Testis (tissue), 3 donors: ENCODE data around the gene CCDC81. TPM values are rescaled to one million over a fixed set of nuclear protein-coding genes. Genes with fewer than 3 reads are reported as not detected.

Source experiments
- DNase-seq: peaks from one replicate; pipeline ENCODE4 v3.0.0-alpha.2; 2019
- H3K27ac ChIP-seq, 2 donors: fragments of 200-600 bp; sonication (generic); one replicate each; pipeline ENCODE4 v1.5.1; 2019
- H3K27me3 ChIP-seq: fragments of 200-600 bp; sonication (generic); one replicate; pipeline ENCODE4 v1.5.1; 2019
- H3K36me3 ChIP-seq: fragments of 200-600 bp; sonication (generic); one replicate; pipeline ENCODE4 v1.5.1; 2017; ENCODE audit warnings: low read depth; ENCODE audit errors: missing control alignments
- H3K4me1 ChIP-seq: fragments of 200-600 bp; sonication (generic); one replicate; pipeline ENCODE4 v1.5.1; 2019
- H3K4me3 ChIP-seq, 2 donors: fragments of 200-600 bp; sonication (generic); one replicate each; pipeline ENCODE4 v1.5.1; 2017 to 2019
- H3K9me3 ChIP-seq: fragments of 200-600 bp; sonication (generic); one replicate; pipeline ENCODE4 v1.5.1; 2017
- CTCF ChIP-seq, 3 experiments: fragments of 450-650 bp in 2 of 3; fragments of 200-600 bp in 1 of 3; sonication (generic) in 1 of 3; IDR thresholded peaks; one replicate each; pipeline ENCODE4 v1.5.1; 2016 to 2019; ENCODE audit warnings: antibody characterized with exemption in 3 of 3, mild to moderate bottlenecking in 2 of 3, moderate library complexity in 1 of 3
- POLR2A ChIP-seq: fragments of 450-650 bp; IDR thresholded peaks from one replicate; pipeline ENCODE4 v1.6.1; 2017; ENCODE audit warnings: antibody characterized with exemption, mild to moderate bottlenecking, moderate library complexity
- WGBS, 2 donors: methylation state at CpG; one replicate each; pipeline ENCODE4 v1.1.5; 2018; 5-methylcytosine and 5-hydroxymethylcytosine counted together
- intact Hi-C: fragments of 100-400 bp; cut with DNase I; formaldehyde crosslinking; loops from one replicate; pipeline ENCODE4 v1.15.1; 2023; ENCODE audit warnings: low total_unique reads
- polyA plus RNA-seq: library from polyadenylated mRNA; stranded (reverse); fragments of 350-450 nt; fragmentation: Illumina TruSeq; extraction: RNeasy Lipid Tissue Mini Kit (QIAGEN cat#74804); gene quantifications from one replicate; pipeline ENCODE4 v1.2.3, GENCODE V29; 2014; ENCODE audit warnings: low read depth, low replicate concordance; ENCODE audit not compliant: insufficient read depth
- total RNA-seq, 2 donors: library from RNA; depleted of rRNA; stranded (reverse); fragments of >200 nt; gene quantifications; one replicate each; pipeline ENCODE4 v1.2.3, GENCODE V29; 2016

CCDC81 gene
- total and polyA plus RNA-seq, 3 donors from 2014 or later, result 3.8 to 16.0 (median 5.3) TPM

GRCh38 chr11:86365546-86365945, 9.1 kb upstream of the CCDC81 start:
- Histone ChIP-seq H3K9me3 (no peaks in the 10 kb centered on the region), H3K27ac (no peak overlapping the region), H3K27me3 (no peaks in the 10 kb centered on the region), H3K4me1 (no peaks in the 10 kb centered on the region), H3K4me3 (no peak overlapping the region), H3K36me3 (no peaks in the 10 kb centered on the region)
- TF ChIP-seq CTCF (IDR thresholded peaks at IDR 0.05), result no peak
- TF ChIP-seq POLR2A, result no peak
- 95 to 100% methylated on average over 2 of the region's 2 CpGs for WGBS, 2 donors
- DNase-seq, result no peak
- intact Hi-C loops, result no loop called here

- no peak for DNase-seq
- Histone ChIP-seq H3K4me1 (no peaks in the 10 kb centered on the region), H3K4me3 (no peak overlapping the region), H3K27me3 (no peaks in the 10 kb centered on the region), H3K9me3 (no peaks in the 10 kb centered on the region), H3K27ac (no peak overlapping the region), H3K36me3 (no peaks in the 10 kb centered on the region)
- intact Hi-C loops, result no loop called here
- WGBS, 2 donors, result 96 to 99% methylated on average over 7 of the region's 7 CpGs
- no peak for TF ChIP-seq CTCF (IDR thresholded peaks at IDR 0.05)
- TF ChIP-seq POLR2A, result no peak
Measured at GRCh38 chr11:86369668-86370067, 5.0 kb upstream of the CCDC81 start.

GRCh38 chr11:86370171-86370570, 4.5 kb upstream of the CCDC81 start:
- no peaks in the 10 kb centered on the region for H3K9me3 ChIP-seq
- no peaks in the 10 kb centered on the region for H3K27me3 ChIP-seq
- no peak for TF ChIP-seq CTCF (IDR thresholded peaks at IDR 0.05)
- WGBS, 2 donors, result 88 to 91% methylated on average over 4 of the region's 4 CpGs
- no peak overlapping the region for H3K27ac ChIP-seq
- no peaks in the 10 kb centered on the region for H3K36me3 ChIP-seq
- DNase-seq, result no peak
- no peaks in the 10 kb centered on the region for H3K4me1 ChIP-seq
- intact Hi-C loops, result no loop called here
- no peak overlapping the region for H3K4me3 ChIP-seq

- Histone ChIP-seq H3K36me3 (no peaks in the 10 kb centered on the region), H3K27ac (peak overlapping the region; percentile 9 to 21), H3K4me3 (no peak overlapping the region), H3K27me3 (no peaks in the 10 kb centered on the region), H3K9me3 (no peaks in the 10 kb centered on the region), H3K4me1 (no peaks in the 10 kb centered on the region)
- TF ChIP-seq POLR2A (no peak), CTCF (IDR thresholded peaks at IDR 0.05) (no peak)
- 67 to 81% methylated on average over 6 of the region's 6 CpGs for WGBS, 2 donors
- no peak for DNase-seq
- intact Hi-C loops, result no loop called here
Measured at GRCh38 chr11:86370922-86371594, 3.6 kb upstream of the CCDC81 start.

- WGBS, 2 donors, result 97 to 100% methylated on average over 1 of the region's 1 CpG
- H3K9me3 ChIP-seq, result no peaks in the 10 kb centered on the region
- no peak overlapping the region for H3K4me3 ChIP-seq
- TF ChIP-seq CTCF (IDR thresholded peaks at IDR 0.05), result no peak
- no peak for TF ChIP-seq POLR2A
- no peak for DNase-seq
- intact Hi-C loops, result no loop called here
- H3K27me3 ChIP-seq, result no peaks in the 10 kb centered on the region
- no peaks in the 10 kb centered on the region for H3K36me3 ChIP-seq
- H3K27ac ChIP-seq, result no peak overlapping the region
- H3K4me1 ChIP-seq, result no peaks in the 10 kb centered on the region
Measured at GRCh38 chr11:86372041-86372440, 2.6 kb upstream of the CCDC81 start.
